ENCODE measurements around the gene CFAP45. TPM values are rescaled to one million over a fixed set of nuclear protein-coding genes. Genes with fewer than 3 reads are reported as not detected.

CFAP45 gene
- total and polyA plus RNA-seq, 2 experiments from 2014 or later, result 0.43 TPM; not detected in 1

- Histone ChIP-seq H3K4me3 (no peak overlapping the region), H3K27ac (no peak overlapping the region), H3K4me2 (peak overlapping the region; percentile 12), H2AFZ (no peak overlapping the region), H3K27me3 (no peaks in the 10 kb centered on the region), H3K36me3 (replicated peaks; ENCODE audit: insufficient read depth, low read depth) (no peaks in the 10 kb centered on the region), H3K79me2 (no peaks in the 10 kb centered on the region), H3K9me2 (replicated peaks; ENCODE audit: insufficient read depth) (no peaks in the 10 kb centered on the region), H4K20me1 (ENCODE audit: insufficient read depth, poor library complexity, severe bottlenecking) (no peaks in the 10 kb centered on the region), H3K9me3 (ENCODE audit: low read depth) (no peaks in the 10 kb centered on the region), H3K4me1 (ENCODE audit: insufficient read depth) (peaks cover 9% of the 10 kb centered on the region)
- WGBS (ENCODE audit: low lambda C conversion rate, missing lambda C conversion rate), result 25% methylated on average over 9 of the region's 9 CpGs
- TF ChIP-seq EZH2phosphoT487 (IDR thresholded peaks at IDR 0.05; ENCODE audit: low read depth, severe bottlenecking, unreplicated experiment) (no peak), EZH2 (IDR thresholded peaks at IDR 0.05; ENCODE audit: borderline replicate concordance) (no peak), CTCF (IDR thresholded peaks at IDR 0.05; ENCODE audit: poor library complexity) (no peak)
- peak; percentile 68 for DNase-seq (ENCODE audit: low spot score)
Measured at GRCh38 chr1:159867664-159868026, 32.3 kb downstream of the CFAP45 start.

- Histone ChIP-seq H3K4me3 (no peak overlapping the region), H3K79me2 (no peaks in the 10 kb centered on the region), H3K27me3 (no peaks in the 10 kb centered on the region), H3K9me2 (replicated peaks; ENCODE audit: insufficient read depth) (no peaks in the 10 kb centered on the region), H3K4me2 (no peak overlapping the region), H2AFZ (no peak overlapping the region), H4K20me1 (ENCODE audit: insufficient read depth, poor library complexity, severe bottlenecking) (no peaks in the 10 kb centered on the region), H3K4me1 (ENCODE audit: insufficient read depth) (peaks cover 9% of the 10 kb centered on the region), H3K27ac (no peak overlapping the region), H3K36me3 (replicated peaks; ENCODE audit: insufficient read depth, low read depth) (no peaks in the 10 kb centered on the region), H3K9me3 (ENCODE audit: low read depth) (no peaks in the 10 kb centered on the region)
- 75% methylated on average over 14 of the region's 14 CpGs for WGBS (ENCODE audit: low lambda C conversion rate, missing lambda C conversion rate)
- TF ChIP-seq EZH2 (IDR thresholded peaks at IDR 0.05; ENCODE audit: borderline replicate concordance), result no peak
- TF ChIP-seq EZH2phosphoT487 (IDR thresholded peaks at IDR 0.05; ENCODE audit: low read depth, severe bottlenecking, unreplicated experiment), result no peak
- no peak for TF ChIP-seq CTCF (IDR thresholded peaks at IDR 0.05; ENCODE audit: poor library complexity)
- no peak for DNase-seq (ENCODE audit: low spot score)
Measured at GRCh38 chr1:159866905-159867663, 32.9 kb downstream of the CFAP45 start.

- no peaks in the 10 kb centered on the region for H3K27me3 ChIP-seq
- no peak overlapping the region for H3K4me3 ChIP-seq
- H3K4me2 ChIP-seq, result no peak overlapping the region
- H3K9me3 ChIP-seq (ENCODE audit: low read depth), result no peaks in the 10 kb centered on the region
- peaks cover 9% of the 10 kb centered on the region for H3K4me1 ChIP-seq (ENCODE audit: insufficient read depth)
- H4K20me1 ChIP-seq (ENCODE audit: insufficient read depth, poor library complexity, severe bottlenecking), result no peaks in the 10 kb centered on the region
- H3K79me2 ChIP-seq, result no peaks in the 10 kb centered on the region
- 100% methylated on average over 1 of the region's 1 CpG for WGBS (ENCODE audit: low lambda C conversion rate, missing lambda C conversion rate)
- no peak overlapping the region for H2AFZ ChIP-seq
- H3K36me3 ChIP-seq (replicated peaks; ENCODE audit: insufficient read depth, low read depth), result no peaks in the 10 kb centered on the region
- H3K27ac ChIP-seq, result no peak overlapping the region
- no peaks in the 10 kb centered on the region for H3K9me2 ChIP-seq (replicated peaks; ENCODE audit: insufficient read depth)
- TF ChIP-seq CTCF (IDR thresholded peaks at IDR 0.05; ENCODE audit: poor library complexity) (no peak), EZH2 (IDR thresholded peaks at IDR 0.05; ENCODE audit: borderline replicate concordance) (no peak)
- no peak for DNase-seq (ENCODE audit: low spot score)
Measured at GRCh38 chr1:159866066-159866465, 33.9 kb downstream of the CFAP45 start.
